Colon (tissue), 2 donors: ENCODE results near the gene NCOA3.

ENCODE experiments used
- FAIRE-seq: peaks from 2 replicates; lab custom pipeline; 2012; peaks lifted over from hg19 to GRCh38; lab: Jason Lieb, UNC
- donor health status: control.
- donor health status: control.

The NCOA3 gene

GRCh38 chr20:47682028-47682783, 180.5 kb downstream of the NCOA3 start:
- no peak for FAIRE-seq

- FAIRE-seq = no peak
Measured at GRCh38 chr20:47682916-47683315, 181.2 kb downstream of the NCOA3 start.

GRCh38 chr20:47684306-47685080, 182.8 kb downstream of the NCOA3 start:
- FAIRE-seq = no peak

- no peak for FAIRE-seq
Measured at GRCh38 chr20:47686545-47686944, 184.9 kb downstream of the NCOA3 start.

- FAIRE-seq = no peak
Measured at GRCh38 chr20:47687095-47687987, 185.7 kb downstream of the NCOA3 start.

- FAIRE-seq = no peak
Measured at GRCh38 chr20:47688385-47689381, 187.0 kb downstream of the NCOA3 start.

- FAIRE-seq = no peak
Measured at GRCh38 chr20:47689731-47690130, 188.0 kb downstream of the NCOA3 start.

GRCh38 chr20:47691625-47692024, 189.9 kb downstream of the NCOA3 start:
- FAIRE-seq = no peak

GRCh38 chr20:47694021-47694818, 192.5 kb downstream of the NCOA3 start:
- no peak for FAIRE-seq

GRCh38 chr20:47696856-47697255, 195.2 kb downstream of the NCOA3 start:
- FAIRE-seq = no peak

GRCh38 chr20:47698142-47698541, 196.5 kb downstream of the NCOA3 start:
- no peak for FAIRE-seq

- FAIRE-seq = no peak
Measured at GRCh38 chr20:47699818-47700217, 198.1 kb downstream of the NCOA3 start.

- no peak for FAIRE-seq
Measured at GRCh38 chr20:47700327-47700726, 198.6 kb downstream of the NCOA3 start.

GRCh38 chr20:47701612-47702011, 199.9 kb downstream of the NCOA3 start:
- FAIRE-seq = no peak

- FAIRE-seq = no peak
Measured at GRCh38 chr20:47703748-47704147, 202.1 kb downstream of the NCOA3 start.

- FAIRE-seq = no peak
Measured at GRCh38 chr20:47704746-47705496, 203.2 kb downstream of the NCOA3 start.

- no peak for FAIRE-seq
Measured at GRCh38 chr20:47705497-47705856, 203.8 kb downstream of the NCOA3 start.

GRCh38 chr20:47706345-47706744, 204.7 kb downstream of the NCOA3 start:
- FAIRE-seq = no peak
